Fibroblast of lung (primary cell): ENCODE results near the gene PRKRA. TPM values are rescaled to one million over a fixed set of nuclear protein-coding genes. Genes with fewer than 3 reads are reported as not detected.

Experiments used
- DNase-seq, 2 donors: peaks; one replicate each; pipeline versions ENCODE4 v3.0.0 to v3.0.0-alpha.2; 2010; ENCODE audit warnings: low read depth in 2 of 2
- H2AFZ ChIP-seq: 2 replicates; pipeline ENCODE4 v1.5.1; 2012; ENCODE audit warnings: low read length, control low read depth, inconsistent platforms
- H3K27ac ChIP-seq: 2 replicates; pipeline ENCODE4 v1.5.1; 2011; ENCODE audit warnings: low read length, control low read depth; ENCODE audit not compliant: insufficient read depth
- H3K27me3 ChIP-seq: 2 replicates; pipeline ENCODE4 v1.5.1; 2011; ENCODE audit warnings: mild to moderate bottlenecking, low read length; ENCODE audit not compliant: control insufficient read depth, insufficient read depth
- H3K36me3 ChIP-seq: 2 replicates; pipeline ENCODE4 v1.5.1; 2011; ENCODE audit warnings: low read length; ENCODE audit not compliant: control insufficient read depth, insufficient read depth
- H3K4me1 ChIP-seq: 2 replicates; pipeline ENCODE4 v1.5.1; 2011; ENCODE audit warnings: low read length; ENCODE audit not compliant: control insufficient read depth, insufficient read depth; ENCODE audit errors: extremely low read depth
- H3K4me2 ChIP-seq: 2 replicates; pipeline ENCODE4 v1.5.1; 2011; ENCODE audit warnings: low read length, control low read depth; ENCODE audit not compliant: insufficient read depth; ENCODE audit errors: extremely low read depth
- H3K4me3 ChIP-seq, 4 experiments: fragments of 200-600 bp in 1 of 4; sonication (generic) in 1 of 4; replicated peaks in 1 of 4; 2 replicates each; pipeline ENCODE4 v1.5.1; 2011 to 2016; ENCODE audit warnings: low read length in 4 of 4, low read depth in 3 of 4, mild to moderate bottlenecking in 3 of 4, control low read depth in 2 of 4, inconsistent platforms in 1 of 4, mixed read lengths in 1 of 4; ENCODE audit not compliant: insufficient read depth in 1 of 4; ENCODE audit errors: control extremely low read depth in 1 of 4
- H3K79me2 ChIP-seq: 2 replicates; pipeline ENCODE4 v1.5.1; 2012; ENCODE audit warnings: mild to moderate bottlenecking, low read length, inconsistent platforms; ENCODE audit not compliant: control insufficient read depth, insufficient read depth
- H3K9ac ChIP-seq: 2 replicates; pipeline ENCODE4 v1.5.1; 2011; ENCODE audit warnings: mild to moderate bottlenecking, low read length, control low read depth; ENCODE audit not compliant: insufficient read depth
- H3K9me3 ChIP-seq: 2 replicates; pipeline ENCODE4 v1.5.1; 2012; ENCODE audit warnings: low read depth, low read length; ENCODE audit not compliant: control insufficient read depth, insufficient read depth
- H4K20me1 ChIP-seq: 2 replicates; pipeline ENCODE4 v1.5.1; 2011; ENCODE audit warnings: low read length; ENCODE audit not compliant: control insufficient read depth, insufficient read depth; ENCODE audit errors: extremely low read depth
- CTCF ChIP-seq, 2 donors: IDR thresholded peaks in 1 of 2; conservative IDR thresholded peaks in 1 of 2; 1 replicate in 1 of 2; 2 replicates in 1 of 2; pipeline ENCODE4 v1.5.1; 2011 to 2012; ENCODE audit warnings: low read length in 2 of 2, control low read depth in 1 of 2, inconsistent platforms in 1 of 2, low read depth in 1 of 2, mild to moderate bottlenecking in 1 of 2
- EZH2 ChIP-seq: IDR thresholded peaks from 2 replicates; pipeline ENCODE4 v1.5.1; 2012; ENCODE audit warnings: low read length, control low read depth, mild to moderate bottlenecking; ENCODE audit errors: missing control alignments
- polyA plus RNA-seq, 2 donors: library from polyadenylated mRNA; depleted of rRNA in 1 of 2; stranded (reverse) in 1 of 2; unstranded in 1 of 2; fragments of >200 nt; gene quantifications; 2 replicates each; pipeline ENCODE4 v1.2.1, GENCODE V29; 2011 to 2012; ENCODE audit warnings: missing spikeins in 1 of 2
- total RNA-seq: library from RNA; depleted of rRNA; stranded (reverse); fragments of >200 nt; gene quantifications from 2 replicates; pipeline ENCODE4 v1.2.1, GENCODE V29; 2014

Gene PRKRA
- total and polyA plus RNA-seq, 2 donors (not counting 1 experiment from before 2014, with no cell fraction given), result 40.5 to 54.6 TPM

DNA sequence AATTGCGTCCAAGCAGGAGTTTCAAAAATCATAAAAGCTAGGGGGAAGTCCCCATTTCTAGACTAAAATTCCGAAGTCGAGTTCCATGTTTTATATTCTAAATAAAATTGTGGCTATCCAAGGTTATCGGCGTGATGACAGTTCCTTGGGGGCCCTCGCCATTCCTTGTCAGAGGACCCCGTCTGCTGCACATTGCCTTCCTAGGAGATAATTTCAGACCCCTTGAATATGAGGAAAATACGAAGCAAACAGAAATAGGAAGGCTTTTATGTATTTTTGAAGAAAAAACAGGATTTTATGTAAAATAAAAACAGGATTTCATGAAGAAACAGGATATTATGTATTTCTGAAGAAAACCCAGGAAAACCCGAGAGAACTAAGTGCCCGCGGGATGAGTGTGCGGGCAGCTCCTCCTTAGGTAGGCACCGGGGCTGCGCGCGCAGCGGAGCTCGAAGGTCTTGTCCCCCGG lies 28.8 kb upstream of the PRKRA start:
- no peaks in the 10 kb centered on the region for H3K36me3 ChIP-seq
- peak overlapping the region; percentile 60 for H3K4me2 ChIP-seq
- H3K27ac ChIP-seq, result peak overlapping the region; percentile 57
- no peaks in the 10 kb centered on the region for H3K9me3 ChIP-seq
- H3K4me3 ChIP-seq, result peak overlapping the region; percentile 17 to 77 (median 34)
- no peaks in the 10 kb centered on the region for H4K20me1 ChIP-seq
- TF ChIP-seq EZH2, result no peak
- TF ChIP-seq CTCF (conservative IDR thresholded peaks at IDR 0.05 in 1 of 2, IDR thresholded peaks at IDR 0.05 in 1 of 2; ENCODE audit: low read depth in 1 of 2, low read length in 2 of 2), result no peak
- H3K9ac ChIP-seq, result peak overlapping the region; percentile 17
- peaks cover 33% of the 10 kb centered on the region for H3K79me2 ChIP-seq
- peak overlapping the region; percentile 18 for H2AFZ ChIP-seq
- H3K4me1 ChIP-seq, result peaks cover 2% of the 10 kb centered on the region
- no peaks in the 10 kb centered on the region for H3K27me3 ChIP-seq
- DNase-seq, result no peak

DNA sequence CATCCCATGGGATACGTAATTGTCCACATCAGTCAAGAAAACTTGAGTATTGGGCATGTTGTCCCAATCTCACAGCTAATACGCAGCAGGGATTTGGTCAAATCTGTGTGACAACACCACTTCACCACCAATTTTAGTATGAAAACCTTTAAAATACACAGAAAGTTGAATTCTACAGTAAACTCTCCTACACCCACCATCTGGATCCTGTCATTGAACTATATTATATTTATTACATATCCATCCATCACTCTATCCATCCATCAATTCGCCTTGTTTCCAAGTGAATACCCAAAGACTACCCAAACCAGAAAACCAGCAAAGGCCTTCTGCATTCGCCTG lies 28.3 kb upstream of the PRKRA start:
- peak overlapping the region; percentile 79 to 99 (median 94) for H3K4me3 ChIP-seq
- no peaks in the 10 kb centered on the region for H3K9me3 ChIP-seq
- TF ChIP-seq EZH2 (no peak), CTCF (conservative IDR thresholded peaks at IDR 0.05 in 1 of 2, IDR thresholded peaks at IDR 0.05 in 1 of 2; ENCODE audit: low read depth in 1 of 2, low read length in 2 of 2) (no peak)
- no peak for DNase-seq
- no peaks in the 10 kb centered on the region for H3K27me3 ChIP-seq
- H3K36me3 ChIP-seq, result no peaks in the 10 kb centered on the region
- H3K4me1 ChIP-seq, result peaks cover 2% of the 10 kb centered on the region
- H3K4me2 ChIP-seq, result peak overlapping the region; percentile 98
- H3K79me2 ChIP-seq, result peaks cover 33% of the 10 kb centered on the region
- no peak overlapping the region for H3K9ac ChIP-seq
- H2AFZ ChIP-seq, result peak overlapping the region; percentile 45
- peak overlapping the region; percentile 94 for H3K27ac ChIP-seq
- H4K20me1 ChIP-seq, result no peaks in the 10 kb centered on the region

GRCh38 chr2:178478439-178479274 lies 27.7 kb upstream of the PRKRA start, which contains the start of gene FKBP7:
TSS of gene FKBP7 (minus strand) at chr2:178478600. CDS start at chr2:178478499, 101 bp downstream.
- Histone ChIP-seq H3K9ac (peak within 1 kb of the TSS; percentile 79), H3K79me2 (peaks cover 29% of the 10 kb centered on the region), H4K20me1 (no peaks in the 10 kb centered on the region), H3K4me2 (peak within 1 kb of the TSS; percentile 98), H3K4me1 (peaks cover 2% of the 10 kb centered on the region), H2AFZ (peak within 1 kb of the TSS; percentile 98), H3K36me3 (no peaks in the 10 kb centered on the region), H3K27ac (peak within 1 kb of the TSS; percentile 94), H3K9me3 (no peaks in the 10 kb centered on the region), H3K27me3 (no peaks in the 10 kb centered on the region), H3K4me3 (peak within 1 kb of the TSS; percentile 79 to 99 (median 94))
- peak; percentile 78 to 84 for DNase-seq
- TF ChIP-seq CTCF (conservative IDR thresholded peaks at IDR 0.05 in 1 of 2, IDR thresholded peaks at IDR 0.05 in 1 of 2; ENCODE audit: low read depth in 1 of 2, low read length in 2 of 2) (peak; percentile 36 to 60), EZH2 (no peak)
